IPS-18c (cell line): Measurements from ENCODE around the gene IFTAP.

Source experiments
- H3K4me3 ChIP-seq: 2 replicates; pipeline ENCODE4 v1.7.0; 2013; ENCODE audit warnings: low read depth, mild to moderate bottlenecking, low read length, moderate library complexity; ENCODE audit not compliant: insufficient read depth
- H3K9me3 ChIP-seq: one replicate; pipeline ENCODE4 v1.6.1; 2013; ENCODE audit warnings: mild to moderate bottlenecking, low read length, moderate library complexity; ENCODE audit not compliant: control insufficient read depth, insufficient read depth

The IFTAP gene

GRCh38 chr11:36688571-36689291 is 94.4 kb downstream of the IFTAP start:
- no peak overlapping the region for H3K4me3 ChIP-seq
- H3K9me3 ChIP-seq = no peaks in the 10 kb centered on the region

- Histone ChIP-seq H3K4me3 (no peak overlapping the region), H3K9me3 (no peaks in the 10 kb centered on the region)
Observed at GRCh38 chr11:36689442-36689841, 95.1 kb downstream of the IFTAP start.

- H3K9me3 ChIP-seq = no peaks in the 10 kb centered on the region
- no peak overlapping the region for H3K4me3 ChIP-seq
Observed at GRCh38 chr11:36692704-36693103, 98.4 kb downstream of the IFTAP start.

- H3K4me3 ChIP-seq = no peak overlapping the region
- H3K9me3 ChIP-seq = no peaks in the 10 kb centered on the region
Observed at GRCh38 chr11:36693139-36693843, 99.0 kb downstream of the IFTAP start.

- H3K9me3 ChIP-seq = no peaks in the 10 kb centered on the region
- H3K4me3 ChIP-seq = no peak overlapping the region
Observed at GRCh38 chr11:36695111-36695510, 100.8 kb downstream of the IFTAP start.

- no peaks in the 10 kb centered on the region for H3K9me3 ChIP-seq
- H3K4me3 ChIP-seq = no peak overlapping the region
Observed at GRCh38 chr11:36695571-36695970, 101.3 kb downstream of the IFTAP start.

GRCh38 chr11:36696550-36696949 is 102.2 kb downstream of the IFTAP start:
- no peaks in the 10 kb centered on the region for H3K9me3 ChIP-seq
- H3K4me3 ChIP-seq = no peak overlapping the region

GRCh38 chr11:36699271-36699670 is 105.0 kb downstream of the IFTAP start:
- Histone ChIP-seq H3K4me3 (no peak overlapping the region), H3K9me3 (no peaks in the 10 kb centered on the region)

- Histone ChIP-seq H3K9me3 (no peaks in the 10 kb centered on the region), H3K4me3 (no peak overlapping the region)
Observed at GRCh38 chr11:36700246-36700645, 105.9 kb downstream of the IFTAP start.

GRCh38 chr11:36702330-36703054 is 108.2 kb downstream of the IFTAP start:
- Histone ChIP-seq H3K4me3 (no peak overlapping the region), H3K9me3 (no peaks in the 10 kb centered on the region)

GRCh38 chr11:36703055-36703404 is 108.7 kb downstream of the IFTAP start:
- Histone ChIP-seq H3K4me3 (no peak overlapping the region), H3K9me3 (no peaks in the 10 kb centered on the region)
